ENCODE data around the gene PAQR5.

- no peak for TF ChIP-seq POLR2AphosphoS5 (IDR thresholded peaks at IDR 0.05)
- TF ChIP-seq CTCF (IDR thresholded peaks at IDR 0.05), result no peak
- TF ChIP-seq EP300 (IDR thresholded peaks at IDR 0.05), result no peak
These were observed 135.5 kb downstream of the PAQR5 start for GRCh38 chr15:69434238-69434637.

Measured in sigmoid colon (tissue), 4 donors.